ENCODE measurements around the gene PSG4.
"Not testable (repeated sequence)": the region's sequence is repeated elsewhere in the genome, so short reads cannot be mapped to it uniquely, and the experiment has no call there.

The PSG4 gene

DNA sequence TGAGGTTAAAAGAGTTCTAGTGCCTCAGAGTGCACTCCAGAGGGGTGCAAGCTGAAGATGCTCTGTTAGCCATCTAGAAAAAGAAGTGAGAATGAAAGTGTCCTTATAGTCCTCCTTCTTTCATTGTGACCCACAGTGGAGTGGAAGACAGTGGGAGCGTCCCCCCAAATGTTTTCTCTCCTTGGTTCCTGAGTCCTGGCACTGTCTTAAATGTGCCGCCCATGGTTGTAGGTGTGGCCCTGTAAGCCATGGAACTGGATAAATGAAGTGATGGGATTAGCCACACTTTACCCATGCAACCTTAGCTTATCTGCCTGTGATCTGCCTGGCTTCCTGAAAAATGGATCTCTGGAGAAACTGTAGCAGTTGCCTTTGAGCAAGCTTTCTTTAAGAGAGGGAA, 23.3 kb upstream of the PSG4 start:
- peaks cover 10 to 21% of the 10 kb centered on the region in 2 donors for H3K9me3 ChIP-seq (ENCODE audit: control insufficient read depth in 1 of 2, low read length in 2 of 2)
- not testable (repeated sequence) for H3K4me1 ChIP-seq (ENCODE audit: control insufficient read depth in 1 of 2, insufficient read depth in 2 of 2, low read length in 2 of 2); H3K27ac ChIP-seq (ENCODE audit: low read depth, low read length); H3K36me3 ChIP-seq (ENCODE audit: control insufficient read depth in 1 of 2, insufficient read depth in 2 of 2, low read length in 2 of 2); H3K27me3 ChIP-seq (ENCODE audit: control insufficient read depth in 1 of 2, insufficient read depth in 2 of 2, low read length in 2 of 2); H3K9ac ChIP-seq (ENCODE audit: low read depth in 1 of 2, low read length in 2 of 2); H3K4me3 ChIP-seq (ENCODE audit: low read depth in 1 of 2, low read length in 2 of 2)

DNA sequence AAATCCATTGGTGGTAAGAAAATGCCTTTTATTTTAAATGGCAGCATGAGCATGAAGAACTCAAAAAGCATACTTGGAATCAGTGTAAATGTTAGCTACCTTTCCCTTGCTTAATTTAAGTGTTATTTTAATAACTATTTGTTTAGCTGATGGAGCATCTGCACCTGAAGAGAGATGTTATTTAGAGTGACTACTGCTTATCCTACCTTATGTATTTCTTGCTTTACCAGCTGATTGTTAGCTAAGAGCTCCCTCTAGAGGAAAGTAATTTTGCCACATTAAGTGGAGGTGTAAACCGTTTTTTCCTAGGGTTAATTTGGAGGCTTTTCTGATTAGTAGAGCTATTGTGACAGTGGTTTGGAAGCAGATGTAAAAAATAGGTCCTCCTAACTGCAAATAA, 21.5 kb upstream of the PSG4 start:
- not testable (repeated sequence) for H3K27ac ChIP-seq (ENCODE audit: low read depth, low read length); H3K4me3 ChIP-seq (ENCODE audit: low read depth in 1 of 2, low read length in 2 of 2); H3K27me3 ChIP-seq (ENCODE audit: control insufficient read depth in 1 of 2, insufficient read depth in 2 of 2, low read length in 2 of 2); H3K36me3 ChIP-seq (ENCODE audit: control insufficient read depth in 1 of 2, insufficient read depth in 2 of 2, low read length in 2 of 2); H3K4me1 ChIP-seq (ENCODE audit: control insufficient read depth in 1 of 2, insufficient read depth in 2 of 2, low read length in 2 of 2); H3K9ac ChIP-seq (ENCODE audit: low read depth in 1 of 2, low read length in 2 of 2)
- H3K9me3 ChIP-seq (ENCODE audit: control insufficient read depth in 1 of 2, low read length in 2 of 2): peaks cover 10 to 21% of the 10 kb centered on the region in 2 donors

DNA sequence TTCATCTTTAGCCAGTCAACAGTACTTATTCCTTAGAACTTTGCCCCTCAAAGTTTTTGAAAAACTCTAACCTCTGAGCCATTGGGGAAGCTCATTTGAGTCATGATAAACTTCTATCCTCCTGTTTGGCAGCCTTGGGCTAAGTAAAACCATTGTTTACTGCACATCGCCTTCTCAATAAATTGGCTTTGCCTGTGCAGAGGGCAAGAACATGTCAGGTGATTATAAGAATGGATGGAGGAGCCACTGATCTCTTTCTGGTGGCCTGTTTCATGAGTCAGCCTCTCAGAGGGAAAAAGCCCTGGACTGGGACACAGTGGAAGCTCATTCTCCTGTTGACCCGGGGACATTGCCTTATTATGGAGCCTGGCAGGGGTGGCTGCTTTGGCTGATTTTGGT, 19.4 kb upstream of the PSG4 start:
- H3K27me3 ChIP-seq (ENCODE audit: control insufficient read depth in 1 of 2, insufficient read depth in 2 of 2, low read length in 2 of 2): no peaks in the 10 kb centered on the region
- H3K4me1 ChIP-seq (ENCODE audit: control insufficient read depth in 1 of 2, insufficient read depth in 2 of 2, low read length in 2 of 2): no peaks in the 10 kb centered on the region
- no peak overlapping the region for H3K9ac ChIP-seq (ENCODE audit: low read depth in 1 of 2, low read length in 2 of 2)
- H3K4me3 ChIP-seq (ENCODE audit: low read depth in 1 of 2, low read length in 2 of 2): no peak overlapping the region
- H3K9me3 ChIP-seq (ENCODE audit: control insufficient read depth in 1 of 2, low read length in 2 of 2): peaks cover 10 to 21% of the 10 kb centered on the region in 2 donors
- no peaks in the 10 kb centered on the region for H3K36me3 ChIP-seq (ENCODE audit: control insufficient read depth in 1 of 2, insufficient read depth in 2 of 2, low read length in 2 of 2)
- H3K27ac ChIP-seq (ENCODE audit: low read depth, low read length): no peak overlapping the region

DNA sequence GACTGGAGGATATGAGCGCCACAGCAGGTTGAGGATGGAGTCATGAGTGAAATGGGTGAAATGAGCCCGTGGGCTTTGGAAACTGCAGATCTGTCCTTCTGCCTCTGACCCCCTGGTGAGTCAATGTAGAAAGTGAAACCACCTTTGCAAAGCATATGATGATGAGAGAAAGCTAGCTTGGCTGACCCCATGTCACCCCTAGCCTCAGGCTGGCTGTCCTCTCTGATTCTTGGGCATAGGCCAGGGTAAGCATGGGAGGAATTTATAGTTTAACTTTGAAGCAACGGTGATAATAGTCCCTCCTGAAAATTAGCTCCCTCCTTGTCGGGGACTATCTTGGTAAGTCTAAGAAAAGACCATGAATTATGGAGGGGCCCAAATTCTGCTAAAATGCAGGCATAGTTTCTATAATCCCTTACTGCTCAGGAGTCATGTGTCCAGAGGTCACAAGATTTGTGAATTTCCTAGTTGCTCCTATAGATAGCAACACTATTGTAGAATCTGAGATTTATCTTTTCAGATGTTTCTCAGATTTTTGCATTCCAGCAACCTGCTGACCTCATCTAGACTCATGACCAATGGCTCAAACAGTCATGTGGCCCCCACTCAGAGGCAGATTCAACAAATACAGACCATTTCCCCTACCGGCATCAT, 18.9 kb upstream of the PSG4 start:
- not testable (repeated sequence) for H3K9ac ChIP-seq (ENCODE audit: low read depth in 1 of 2, low read length in 2 of 2); H3K36me3 ChIP-seq (ENCODE audit: control insufficient read depth in 1 of 2, insufficient read depth in 2 of 2, low read length in 2 of 2); H3K4me3 ChIP-seq (ENCODE audit: low read depth in 1 of 2, low read length in 2 of 2); H3K4me1 ChIP-seq (ENCODE audit: control insufficient read depth in 1 of 2, insufficient read depth in 2 of 2, low read length in 2 of 2); H3K27ac ChIP-seq (ENCODE audit: low read depth, low read length); H3K27me3 ChIP-seq (ENCODE audit: control insufficient read depth in 1 of 2, insufficient read depth in 2 of 2, low read length in 2 of 2)
- peaks cover 8 to 17% of the 10 kb centered on the region in 2 donors for H3K9me3 ChIP-seq (ENCODE audit: control insufficient read depth in 1 of 2, low read length in 2 of 2)

DNA sequence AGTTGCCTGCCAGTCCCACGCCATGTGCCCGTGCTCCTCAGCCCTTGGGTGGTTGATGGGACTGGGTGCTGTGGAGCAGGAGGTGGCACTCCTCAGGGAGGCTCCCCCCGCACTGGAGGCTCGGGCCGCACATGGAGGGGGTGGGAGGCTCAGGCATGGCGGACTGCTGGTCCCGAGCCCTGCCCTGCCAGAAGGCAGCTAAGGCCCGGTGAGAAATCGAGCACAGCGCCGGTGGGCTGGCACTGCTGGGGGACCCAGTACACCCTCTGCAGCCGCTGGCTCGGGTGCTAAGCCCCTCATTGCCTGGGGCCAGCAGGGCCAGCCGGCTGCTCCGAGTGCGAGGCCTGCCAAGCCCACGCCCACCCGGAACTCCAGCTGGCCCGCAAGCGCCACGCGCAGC, 16.5 kb upstream of the PSG4 start:
- H3K27ac ChIP-seq (ENCODE audit: low read depth, low read length); H3K4me3 ChIP-seq (ENCODE audit: low read depth in 1 of 2, low read length in 2 of 2); H3K27me3 ChIP-seq (ENCODE audit: control insufficient read depth in 1 of 2, insufficient read depth in 2 of 2, low read length in 2 of 2); H3K9me3 ChIP-seq (ENCODE audit: control insufficient read depth in 1 of 2, low read length in 2 of 2); H3K9ac ChIP-seq (ENCODE audit: low read depth in 1 of 2, low read length in 2 of 2); H3K4me1 ChIP-seq (ENCODE audit: control insufficient read depth in 1 of 2, insufficient read depth in 2 of 2, low read length in 2 of 2); H3K36me3 ChIP-seq (ENCODE audit: control insufficient read depth in 1 of 2, insufficient read depth in 2 of 2, low read length in 2 of 2): not testable (repeated sequence)

DNA sequence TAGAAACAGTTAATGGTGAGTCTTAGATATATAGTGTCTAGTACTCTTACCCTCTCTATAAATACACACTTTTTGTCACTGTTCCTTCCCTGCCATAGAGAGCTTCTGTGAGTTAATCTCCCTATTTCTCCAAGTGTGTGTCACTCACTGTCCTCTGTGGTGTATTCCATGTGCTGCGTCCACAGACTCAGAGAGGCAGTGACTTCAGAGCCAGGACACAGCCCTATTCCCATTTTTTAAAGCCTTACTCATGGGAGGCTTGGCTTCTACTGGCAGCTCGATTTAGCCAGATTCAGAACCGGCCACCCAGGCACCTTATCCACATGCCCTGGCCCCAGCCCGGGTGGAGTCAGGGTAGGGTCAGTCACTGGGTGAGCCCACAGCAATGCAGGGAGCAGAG, 13.7 kb upstream of the PSG4 start:
- not testable (repeated sequence) for H3K27me3 ChIP-seq (ENCODE audit: control insufficient read depth in 1 of 2, insufficient read depth in 2 of 2, low read length in 2 of 2); H3K4me1 ChIP-seq (ENCODE audit: control insufficient read depth in 1 of 2, insufficient read depth in 2 of 2, low read length in 2 of 2); H3K4me3 ChIP-seq (ENCODE audit: low read depth in 1 of 2, low read length in 2 of 2); H3K9ac ChIP-seq (ENCODE audit: low read depth in 1 of 2, low read length in 2 of 2); H3K9me3 ChIP-seq (ENCODE audit: control insufficient read depth in 1 of 2, low read length in 2 of 2); H3K27ac ChIP-seq (ENCODE audit: low read depth, low read length); H3K36me3 ChIP-seq (ENCODE audit: control insufficient read depth in 1 of 2, insufficient read depth in 2 of 2, low read length in 2 of 2)

DNA sequence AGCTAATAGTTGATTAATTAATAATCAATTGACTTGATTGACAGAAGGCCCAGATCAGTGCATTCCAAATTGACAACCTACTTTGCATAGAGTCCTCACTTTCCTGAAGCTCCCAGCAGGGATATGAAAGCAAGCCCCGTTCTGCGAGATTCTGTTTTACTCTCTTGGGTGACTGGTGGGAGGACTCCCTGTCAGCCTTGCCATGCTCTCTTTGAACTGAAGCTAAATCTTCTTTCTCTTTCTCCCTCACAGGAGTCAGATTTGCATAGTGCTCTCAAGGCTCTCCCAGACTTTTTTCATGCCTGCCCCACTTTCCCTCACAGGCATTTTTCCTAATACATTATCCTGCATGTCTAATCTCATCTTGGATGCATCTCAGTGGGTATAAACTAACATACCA, 10.4 kb upstream of the PSG4 start:
- H3K9ac ChIP-seq (ENCODE audit: low read depth in 1 of 2, low read length in 2 of 2); H3K27ac ChIP-seq (ENCODE audit: low read depth, low read length); H3K4me3 ChIP-seq (ENCODE audit: low read depth in 1 of 2, low read length in 2 of 2); H3K36me3 ChIP-seq (ENCODE audit: control insufficient read depth in 1 of 2, insufficient read depth in 2 of 2, low read length in 2 of 2); H3K9me3 ChIP-seq (ENCODE audit: control insufficient read depth in 1 of 2, low read length in 2 of 2); H3K4me1 ChIP-seq (ENCODE audit: control insufficient read depth in 1 of 2, insufficient read depth in 2 of 2, low read length in 2 of 2); H3K27me3 ChIP-seq (ENCODE audit: control insufficient read depth in 1 of 2, insufficient read depth in 2 of 2, low read length in 2 of 2): not testable (repeated sequence)

DNA sequence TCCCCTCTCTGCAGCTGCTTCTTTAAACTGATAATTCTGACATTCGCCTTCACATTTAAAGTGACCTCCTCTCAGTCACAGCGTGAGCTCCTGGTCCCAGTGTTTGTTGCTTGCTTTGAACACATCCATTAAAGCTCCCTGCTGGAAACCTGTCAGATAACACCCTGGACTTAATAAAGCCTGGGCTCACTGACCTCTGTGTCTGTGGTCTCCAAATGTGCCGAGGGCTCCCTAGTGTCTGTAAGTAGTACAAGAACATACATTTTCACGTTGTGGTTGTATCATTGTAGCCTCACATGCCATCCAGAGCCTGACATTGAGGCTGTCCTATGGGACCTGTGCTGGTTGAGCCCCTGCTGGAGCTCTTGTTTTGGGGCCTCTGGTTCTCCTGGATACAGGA, 2.6 kb upstream of the PSG4 start:
- H3K4me3 ChIP-seq (ENCODE audit: low read depth in 1 of 2, low read length in 2 of 2): no peak overlapping the region
- no peak overlapping the region for H3K9ac ChIP-seq (ENCODE audit: low read depth in 1 of 2, low read length in 2 of 2)
- H3K9me3 ChIP-seq (ENCODE audit: control insufficient read depth in 1 of 2, low read length in 2 of 2): no peaks in the 10 kb centered on the region
- no peaks in the 10 kb centered on the region for H3K27me3 ChIP-seq (ENCODE audit: control insufficient read depth in 1 of 2, insufficient read depth in 2 of 2, low read length in 2 of 2)
- no peaks in the 10 kb centered on the region for H3K4me1 ChIP-seq (ENCODE audit: control insufficient read depth in 1 of 2, insufficient read depth in 2 of 2, low read length in 2 of 2)
- H3K27ac ChIP-seq (ENCODE audit: low read depth, low read length): no peak overlapping the region
- H3K36me3 ChIP-seq (ENCODE audit: control insufficient read depth in 1 of 2, insufficient read depth in 2 of 2, low read length in 2 of 2): no peaks in the 10 kb centered on the region

DNA sequence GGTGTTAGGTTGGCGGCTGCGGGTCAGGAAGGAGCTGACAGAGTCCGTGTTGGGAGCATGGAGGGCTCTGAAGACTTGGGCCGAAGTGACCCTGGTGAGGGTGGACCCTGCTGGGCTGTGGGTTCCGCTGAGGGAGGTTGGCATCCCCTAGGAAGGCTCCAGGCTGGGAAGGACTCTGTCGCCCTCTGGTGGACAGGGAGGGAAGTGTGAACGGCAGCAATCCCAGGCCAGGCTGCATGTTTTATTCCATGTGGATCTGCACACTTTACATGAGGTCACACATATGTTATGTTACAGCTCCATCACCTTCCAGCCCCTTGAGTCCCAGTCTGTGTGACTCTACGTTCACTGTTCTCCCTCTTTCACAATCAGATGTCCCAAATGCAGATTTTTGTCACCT, 1.7 kb upstream of the PSG4 start:
- H3K27ac ChIP-seq (ENCODE audit: low read depth, low read length); H3K27me3 ChIP-seq (ENCODE audit: control insufficient read depth in 1 of 2, insufficient read depth in 2 of 2, low read length in 2 of 2); H3K36me3 ChIP-seq (ENCODE audit: control insufficient read depth in 1 of 2, insufficient read depth in 2 of 2, low read length in 2 of 2); H3K9me3 ChIP-seq (ENCODE audit: control insufficient read depth in 1 of 2, low read length in 2 of 2); H3K9ac ChIP-seq (ENCODE audit: low read depth in 1 of 2, low read length in 2 of 2); H3K4me1 ChIP-seq (ENCODE audit: control insufficient read depth in 1 of 2, insufficient read depth in 2 of 2, low read length in 2 of 2); H3K4me3 ChIP-seq (ENCODE audit: low read depth in 1 of 2, low read length in 2 of 2): not testable (repeated sequence)

DNA sequence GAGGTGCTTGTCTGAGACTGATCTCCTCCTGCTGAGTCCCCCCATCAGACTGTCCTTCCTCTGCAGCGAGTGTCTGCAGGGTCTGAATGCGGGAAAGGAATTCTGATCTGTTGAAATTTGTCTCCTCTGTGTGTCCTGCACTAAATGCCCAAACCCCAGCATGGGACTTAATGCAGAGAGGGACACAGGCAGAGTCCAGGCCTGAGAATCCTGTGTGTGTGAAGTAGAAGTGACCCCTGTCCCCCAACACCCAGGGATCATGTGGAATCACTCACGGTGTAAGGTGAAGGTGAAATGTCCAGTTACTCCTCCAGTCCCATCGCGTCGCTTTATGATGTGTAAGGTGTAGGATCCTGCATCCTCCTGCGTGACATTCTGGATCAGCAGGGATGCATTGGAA, 1.8 kb downstream of the PSG4 start:
- H3K27me3 ChIP-seq (ENCODE audit: control insufficient read depth in 1 of 2, insufficient read depth in 2 of 2, low read length in 2 of 2); H3K4me3 ChIP-seq (ENCODE audit: low read depth in 1 of 2, low read length in 2 of 2); H3K27ac ChIP-seq (ENCODE audit: low read depth, low read length); H3K4me1 ChIP-seq (ENCODE audit: control insufficient read depth in 1 of 2, insufficient read depth in 2 of 2, low read length in 2 of 2); H3K9ac ChIP-seq (ENCODE audit: low read depth in 1 of 2, low read length in 2 of 2); H3K36me3 ChIP-seq (ENCODE audit: control insufficient read depth in 1 of 2, insufficient read depth in 2 of 2, low read length in 2 of 2); H3K9me3 ChIP-seq (ENCODE audit: control insufficient read depth in 1 of 2, low read length in 2 of 2): not testable (repeated sequence)

DNA sequence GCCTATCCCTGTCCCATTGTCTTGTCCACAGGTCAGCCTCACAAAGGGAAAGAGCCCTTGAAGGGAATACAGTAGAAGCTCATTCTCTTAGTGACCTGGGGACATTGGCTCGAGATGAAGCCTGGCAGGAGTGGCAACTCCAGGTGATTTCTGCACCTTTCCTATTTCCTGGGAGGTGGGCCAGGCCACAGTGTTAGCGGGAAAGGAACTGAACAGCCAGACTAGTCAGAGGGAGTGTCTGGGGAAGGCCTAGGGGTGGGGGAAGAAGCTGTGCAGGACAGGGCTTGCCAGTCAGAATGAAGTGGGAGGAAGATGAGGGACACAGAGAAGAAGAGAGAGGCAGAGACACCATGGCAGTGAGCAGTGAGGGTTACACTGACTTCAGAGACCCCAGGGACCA, 3.5 kb downstream of the PSG4 start:
- H3K4me1 ChIP-seq (ENCODE audit: control insufficient read depth in 1 of 2, insufficient read depth in 2 of 2, low read length in 2 of 2); H3K27ac ChIP-seq (ENCODE audit: low read depth, low read length); H3K36me3 ChIP-seq (ENCODE audit: control insufficient read depth in 1 of 2, insufficient read depth in 2 of 2, low read length in 2 of 2); H3K4me3 ChIP-seq (ENCODE audit: low read depth in 1 of 2, low read length in 2 of 2); H3K9ac ChIP-seq (ENCODE audit: low read depth in 1 of 2, low read length in 2 of 2); H3K27me3 ChIP-seq (ENCODE audit: control insufficient read depth in 1 of 2, insufficient read depth in 2 of 2, low read length in 2 of 2); H3K9me3 ChIP-seq (ENCODE audit: control insufficient read depth in 1 of 2, low read length in 2 of 2): not testable (repeated sequence)
